HG03108 (cell line): Measurements from ENCODE around the gene CFAP92.
"Not testable (repeated sequence)": the region's sequence is repeated elsewhere in the genome, so short reads cannot be mapped to it uniquely, and the experiment has no call there.

Source experiments
- ATAC-seq: cut with Tn5 transposase; IDR thresholded peaks from one replicate; pipeline ENCODE4 v1.9.1; 2021; ENCODE audit warnings: moderate library complexity; ENCODE audit not compliant: unreplicated experiment

CFAP92 gene

GRCh38 chr3:128906031-128906803 lies 87.7 kb downstream of the CFAP92 start:
- ATAC-seq = no peak

- ATAC-seq = no peak
Measured at GRCh38 chr3:128903501-128903900, 90.4 kb downstream of the CFAP92 start.

- ATAC-seq = no peak
Measured at GRCh38 chr3:128902426-128902825, 91.5 kb downstream of the CFAP92 start.

- ATAC-seq = no peak
Measured at GRCh38 chr3:128895843-128896697, 97.8 kb downstream of the CFAP92 start.

- no peak for ATAC-seq
Measured at GRCh38 chr3:128889139-128889894, 104.6 kb downstream of the CFAP92 start.

GRCh38 chr3:128884992-128885391 lies 108.9 kb downstream of the CFAP92 start:
- no peak for ATAC-seq

GRCh38 chr3:128882719-128883118 lies 111.2 kb downstream of the CFAP92 start:
- ATAC-seq = no peak

- ATAC-seq = no peak
Measured at GRCh38 chr3:128881576-128881975, 112.3 kb downstream of the CFAP92 start.

- not testable (repeated sequence) for ATAC-seq
Measured at GRCh38 chr3:128880455-128880854, 113.4 kb downstream of the CFAP92 start.

GRCh38 chr3:128879991-128880390 lies 113.9 kb downstream of the CFAP92 start:
- ATAC-seq = no peak

GRCh38 chr3:128879125-128879969 lies 114.5 kb downstream of the CFAP92 start, which contains the start of gene ACAD9:
Gene ACAD9 (plus strand): TSS chr3:128879620. CDS start chr3:128879692, 72 bp downstream.
- ATAC-seq = peak; percentile 86

- ATAC-seq = no peak
Measured at GRCh38 chr3:128878556-128879124, 115.2 kb downstream of the CFAP92 start.

GRCh38 chr3:128878011-128878457 lies 115.8 kb downstream of the CFAP92 start:
- no peak for ATAC-seq

GRCh38 chr3:128875556-128876120 lies 118.2 kb downstream of the CFAP92 start:
- no peak for ATAC-seq

GRCh38 chr3:128874481-128875180 lies 119.2 kb downstream of the CFAP92 start:
- no peak for ATAC-seq

GRCh38 chr3:128873244-128874022 lies 120.4 kb downstream of the CFAP92 start:
- ATAC-seq = no peak

- ATAC-seq = no peak
Measured at GRCh38 chr3:128872744-128873143, 121.1 kb downstream of the CFAP92 start.

GRCh38 chr3:128872282-128872681 lies 121.6 kb downstream of the CFAP92 start:
- no peak for ATAC-seq
